ENCODE data around the gene INHBB.

Gene INHBB

GRCh38 chr2:120358734-120359465 lies 13.0 kb downstream of the INHBB start:
- DNase-seq (ENCODE audit: low read depth), result no peak

GRCh38 chr2:120360307-120360855 lies 14.4 kb downstream of the INHBB start:
- DNase-seq (ENCODE audit: low read depth), result no peak

DNA sequence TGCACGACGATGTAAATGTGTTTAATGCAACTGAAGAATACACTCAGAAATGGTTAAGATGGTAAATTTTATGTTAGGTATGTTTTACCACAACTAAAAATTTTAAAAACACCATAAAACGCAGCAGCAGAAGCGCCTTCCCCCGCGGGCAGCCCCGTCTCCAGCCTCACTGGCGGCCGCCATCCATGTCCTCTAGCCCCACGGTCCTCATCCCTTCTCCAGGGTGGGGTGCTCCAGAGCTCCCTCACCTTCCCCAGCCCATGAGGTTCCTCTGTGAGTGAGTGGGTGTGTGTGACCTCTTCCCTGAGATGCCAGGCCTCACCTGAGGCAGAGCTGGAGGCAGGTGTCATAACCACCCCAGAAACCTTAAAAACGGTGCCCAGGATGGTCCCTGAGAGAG lies 17.0 kb downstream of the INHBB start:
- no peak for DNase-seq (ENCODE audit: low read depth)

- no peak for DNase-seq (ENCODE audit: low read depth)
Measured at GRCh38 chr2:120365236-120365793, 19.4 kb downstream of the INHBB start.

DNA sequence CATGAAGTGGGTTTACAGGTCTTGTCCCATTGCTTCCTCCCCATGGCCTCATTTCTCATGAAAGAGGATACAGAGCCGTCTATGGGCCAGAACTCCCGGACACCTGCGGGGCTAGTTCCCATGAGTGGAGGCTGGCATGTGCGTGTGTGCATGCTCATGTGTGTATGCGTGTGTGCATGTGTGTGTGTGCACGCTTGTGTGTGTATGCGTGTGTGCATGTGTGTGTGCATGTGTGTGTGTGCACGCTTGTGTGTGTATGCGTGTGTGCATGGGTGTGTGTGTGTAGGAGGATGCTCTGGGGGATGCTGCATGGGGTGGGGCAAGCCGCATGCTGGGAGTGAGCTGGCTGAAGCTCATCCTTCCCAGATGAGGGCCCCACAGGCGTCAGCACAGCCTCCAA lies 20.8 kb downstream of the INHBB start:
- no peak for DNase-seq (ENCODE audit: low read depth)

GRCh38 chr2:120367221-120367620 lies 21.3 kb downstream of the INHBB start:
- DNase-seq (ENCODE audit: low read depth), result no peak

DNA sequence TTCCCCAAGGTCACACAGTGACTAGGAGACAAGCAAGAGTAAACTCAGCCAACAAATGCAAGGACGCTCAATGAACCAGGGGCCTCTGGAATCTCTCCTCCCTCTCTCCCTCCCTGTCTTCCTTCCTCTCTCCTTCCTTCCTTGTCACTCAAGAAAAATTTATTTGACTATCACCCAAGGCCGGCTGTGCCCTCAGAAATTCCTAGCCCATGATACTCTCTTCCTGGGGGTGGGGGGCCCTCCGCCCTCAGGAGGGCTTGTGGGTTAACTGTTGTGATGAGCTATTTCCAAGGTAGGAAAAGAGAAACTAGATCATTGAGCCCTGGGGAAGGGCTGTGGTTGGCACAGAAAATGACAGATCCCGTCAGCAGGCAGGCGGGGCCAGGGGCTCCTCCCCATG lies 21.7 kb downstream of the INHBB start:
- no peak for DNase-seq (ENCODE audit: low read depth)

DNA sequence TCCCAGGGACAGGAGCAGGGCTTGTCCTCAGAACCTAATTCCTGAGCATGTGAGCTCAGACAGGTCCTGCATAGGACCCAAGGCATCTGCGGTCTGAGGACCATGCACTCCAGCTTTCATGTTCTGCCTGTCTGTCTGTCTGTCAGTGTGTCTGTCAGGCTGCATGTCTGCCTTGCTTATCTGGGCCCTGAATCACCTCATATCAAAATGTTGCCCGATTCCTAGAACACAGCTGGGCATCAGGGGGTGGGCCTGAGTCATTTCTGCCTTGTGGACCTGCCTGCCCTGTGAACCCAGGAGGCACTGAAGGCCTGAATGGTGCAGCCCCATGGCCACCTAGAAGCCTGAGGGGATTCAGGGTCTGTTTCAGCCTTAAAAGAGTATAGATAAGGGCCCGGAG lies 22.1 kb downstream of the INHBB start:
- no peak for DNase-seq (ENCODE audit: low read depth)

DNA sequence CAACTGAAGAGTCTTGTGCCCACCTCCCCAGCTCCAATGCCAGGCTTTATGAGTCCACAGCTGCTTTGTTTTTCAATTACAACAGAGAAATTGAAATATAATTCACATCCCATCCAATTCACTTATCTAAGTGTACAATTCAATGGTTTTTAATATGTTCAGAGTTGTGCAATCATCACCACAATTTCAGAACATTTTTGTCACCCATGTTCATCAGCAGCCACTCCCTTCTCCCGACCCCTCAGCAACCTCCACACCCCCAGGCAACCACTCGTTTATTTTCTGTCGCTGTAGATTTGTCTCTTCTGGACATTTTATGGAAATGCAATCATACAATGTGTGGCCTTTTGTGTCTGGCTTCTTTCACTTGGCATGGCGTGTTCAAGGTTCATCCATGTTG lies 23.3 kb downstream of the INHBB start:
- no peak for DNase-seq (ENCODE audit: low read depth)

GRCh38 chr2:120371969-120372625 lies 26.2 kb downstream of the INHBB start:
- no peak for DNase-seq (ENCODE audit: low read depth)

DNA sequence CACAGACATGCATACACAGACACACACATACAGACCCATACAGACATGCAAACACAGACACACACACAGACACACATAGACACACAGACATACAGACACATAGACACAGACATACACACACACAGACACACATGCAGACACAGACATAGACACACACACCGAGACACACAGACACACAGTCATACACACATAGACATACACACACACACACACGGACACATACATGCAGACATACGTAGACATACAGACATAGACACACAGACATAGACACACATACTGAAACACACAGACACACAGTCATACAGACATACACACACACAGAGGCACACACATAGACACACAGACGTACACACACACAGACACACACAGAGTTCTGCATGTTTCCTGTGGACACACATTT lies 26.9 kb downstream of the INHBB start:
- no peak for DNase-seq (ENCODE audit: low read depth)

DNA sequence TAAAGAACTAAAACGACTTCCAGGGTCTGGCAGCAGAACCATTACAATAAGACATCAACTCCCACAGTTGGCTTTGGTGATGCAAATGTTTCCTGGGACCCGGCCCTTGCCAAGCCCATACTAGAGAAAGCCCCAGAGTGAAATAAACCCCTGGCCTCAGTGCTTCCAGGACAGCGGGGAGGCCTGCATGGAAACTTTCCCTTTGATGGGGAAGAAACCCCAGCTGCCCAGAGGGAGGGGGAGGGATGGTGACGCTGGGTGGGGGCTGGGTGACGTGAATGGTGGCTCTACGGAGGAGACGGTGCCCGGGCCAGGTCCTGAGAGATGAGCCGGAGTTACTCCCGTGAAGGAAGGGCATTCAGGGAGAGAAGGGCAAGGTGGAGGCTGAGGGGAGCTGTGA lies 27.5 kb downstream of the INHBB start:
- no peak for DNase-seq (ENCODE audit: low read depth)

DNA sequence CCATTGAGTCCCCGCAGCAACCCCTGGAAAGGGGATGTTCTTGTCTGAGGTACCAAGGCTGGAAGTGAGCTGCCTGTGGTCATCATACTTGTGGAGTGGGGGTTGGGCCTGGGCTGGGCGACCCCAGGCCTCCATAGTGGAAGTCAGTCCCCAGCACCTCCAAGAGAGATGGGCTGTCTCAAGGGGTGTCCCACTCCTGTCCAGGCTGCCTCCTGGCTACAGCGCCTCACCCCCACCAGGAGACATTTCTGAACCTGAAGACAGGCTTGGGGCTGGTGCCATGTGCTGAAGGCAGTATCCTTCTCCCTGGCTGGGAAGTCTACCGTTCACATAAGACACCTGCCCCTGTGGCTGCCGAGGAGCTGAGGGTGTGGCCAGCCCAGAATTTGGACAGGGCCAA lies 28.9 kb downstream of the INHBB start:
- DNase-seq (ENCODE audit: low read depth), result no peak

- DNase-seq (ENCODE audit: low read depth), result no peak
Measured at GRCh38 chr2:120375251-120376020, 29.5 kb downstream of the INHBB start.

GRCh38 chr2:120376101-120376500 lies 30.2 kb downstream of the INHBB start:
- DNase-seq (ENCODE audit: low read depth), result no peak

DNA sequence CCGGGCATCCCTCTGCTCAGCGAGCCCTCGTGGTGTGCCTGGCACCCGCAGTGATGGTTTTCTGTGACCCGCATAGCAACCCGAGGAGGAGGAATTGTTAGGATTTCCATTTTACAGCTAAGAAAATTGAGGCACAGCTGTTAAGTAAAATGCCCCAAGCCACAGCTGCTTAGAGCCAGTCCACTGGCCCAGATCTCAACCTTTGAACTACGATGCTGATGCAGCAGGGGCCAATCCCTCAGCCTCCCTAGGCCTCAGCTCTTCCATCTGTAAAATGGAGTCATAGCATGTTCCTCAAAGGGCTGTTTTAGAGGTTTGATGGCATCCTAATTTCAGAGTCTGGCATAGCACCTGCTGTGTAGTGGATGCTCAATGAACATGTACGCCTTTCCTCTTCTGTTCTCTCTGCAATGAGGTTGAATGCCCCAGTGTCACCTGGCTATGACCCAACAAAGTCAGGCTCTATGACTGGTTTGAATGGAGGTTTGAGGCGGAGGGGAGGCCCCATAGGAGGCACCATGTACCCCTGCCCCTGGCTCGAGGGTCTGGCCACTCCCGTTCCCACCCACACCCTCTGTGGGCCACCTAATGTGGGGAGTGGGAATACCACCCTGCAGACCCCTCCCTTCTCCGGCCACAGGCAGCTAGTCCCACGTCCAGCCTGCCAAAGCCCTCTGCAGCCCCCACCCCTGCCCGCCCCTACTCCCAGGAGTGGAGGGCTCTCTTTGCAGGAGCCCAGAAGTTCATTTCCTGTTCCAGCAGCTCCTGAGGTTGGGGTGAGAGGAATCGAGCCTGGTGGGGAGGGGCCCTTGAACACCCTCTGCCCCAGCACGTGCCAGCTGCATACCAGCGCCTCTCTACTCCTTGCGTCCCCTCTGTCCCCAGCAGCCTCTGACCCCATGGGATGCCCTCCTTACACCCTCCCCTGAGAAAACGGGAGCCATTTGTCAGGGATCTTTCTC lies 31.0 kb downstream of the INHBB start:
- no peak for DNase-seq (ENCODE audit: low read depth)

- DNase-seq (ENCODE audit: low read depth), result no peak
Measured at GRCh38 chr2:120378605-120379004, 32.7 kb downstream of the INHBB start.

DNA sequence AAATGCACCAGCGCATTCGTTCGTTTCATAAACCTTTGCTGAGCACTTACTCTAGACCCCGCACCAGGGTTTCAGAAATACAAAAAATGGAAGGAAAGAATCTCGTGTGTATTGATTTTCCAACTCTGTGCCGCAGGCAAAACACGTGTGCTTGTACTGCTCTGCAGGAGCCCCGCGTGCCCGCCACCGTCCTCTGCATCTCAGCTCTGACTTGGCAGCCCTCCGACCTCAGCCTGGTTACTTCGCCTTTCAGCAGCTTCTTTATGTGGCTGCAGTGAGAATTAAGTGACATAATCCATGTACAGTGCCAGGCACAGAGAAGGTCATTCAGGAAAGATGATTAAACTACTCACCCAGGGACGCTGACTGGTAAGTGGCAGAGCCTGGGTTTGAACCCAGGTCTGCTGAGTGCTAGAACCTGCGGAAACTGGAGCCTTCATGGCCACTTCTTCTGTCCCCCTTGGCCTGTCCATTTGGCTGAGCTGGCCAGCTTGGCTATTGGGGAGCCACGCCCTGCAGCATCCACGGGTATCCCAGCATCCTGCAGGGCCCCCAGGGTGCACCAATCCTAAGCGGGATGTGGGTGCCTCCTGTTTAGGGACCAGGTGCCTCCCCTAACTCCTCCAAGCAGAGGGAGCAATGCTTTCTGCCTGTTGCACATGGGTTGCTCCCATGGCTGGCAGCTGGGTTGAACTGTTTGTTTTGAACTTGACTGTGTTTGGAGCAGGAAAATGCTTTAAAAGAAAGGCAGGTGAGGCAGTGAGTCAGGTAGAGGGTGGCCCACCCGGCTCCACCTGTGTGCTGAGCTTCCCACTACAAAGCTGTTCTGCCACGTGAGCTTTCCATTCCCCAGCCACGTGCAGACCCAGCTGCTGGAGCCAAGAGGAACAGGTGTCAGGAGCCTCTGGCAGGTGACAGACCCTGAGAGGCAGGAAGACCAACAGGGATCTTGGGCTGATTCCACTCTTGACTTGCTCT lies 34.3 kb downstream of the INHBB start:
- DNase-seq (ENCODE audit: low read depth), result no peak

GRCh38 chr2:120381192-120381591 lies 35.3 kb downstream of the INHBB start:
- no peak for DNase-seq (ENCODE audit: low read depth)

DNA sequence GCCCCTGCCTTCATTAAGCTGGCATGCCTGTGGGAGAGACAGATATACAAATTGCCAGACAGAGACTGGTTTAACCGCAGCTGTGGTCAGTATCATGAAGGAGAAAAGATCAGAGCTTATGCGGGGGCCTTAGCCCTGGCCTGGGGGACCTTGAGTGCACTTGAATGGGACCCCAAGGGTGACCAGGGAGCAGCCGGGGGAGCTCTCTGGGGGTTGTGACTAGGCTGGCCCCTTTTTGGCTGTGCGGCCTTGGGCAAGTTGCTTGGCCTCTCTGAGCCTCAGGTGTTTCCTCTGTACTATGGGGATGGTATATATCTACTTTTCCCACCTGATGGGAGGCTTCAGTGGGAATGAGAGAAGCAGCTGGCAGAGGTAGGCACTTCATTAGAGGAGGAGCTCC lies 35.7 kb downstream of the INHBB start:
- DNase-seq (ENCODE audit: low read depth), result no peak
